ENCODE results near the gene CTDNEP1.

DNA sequence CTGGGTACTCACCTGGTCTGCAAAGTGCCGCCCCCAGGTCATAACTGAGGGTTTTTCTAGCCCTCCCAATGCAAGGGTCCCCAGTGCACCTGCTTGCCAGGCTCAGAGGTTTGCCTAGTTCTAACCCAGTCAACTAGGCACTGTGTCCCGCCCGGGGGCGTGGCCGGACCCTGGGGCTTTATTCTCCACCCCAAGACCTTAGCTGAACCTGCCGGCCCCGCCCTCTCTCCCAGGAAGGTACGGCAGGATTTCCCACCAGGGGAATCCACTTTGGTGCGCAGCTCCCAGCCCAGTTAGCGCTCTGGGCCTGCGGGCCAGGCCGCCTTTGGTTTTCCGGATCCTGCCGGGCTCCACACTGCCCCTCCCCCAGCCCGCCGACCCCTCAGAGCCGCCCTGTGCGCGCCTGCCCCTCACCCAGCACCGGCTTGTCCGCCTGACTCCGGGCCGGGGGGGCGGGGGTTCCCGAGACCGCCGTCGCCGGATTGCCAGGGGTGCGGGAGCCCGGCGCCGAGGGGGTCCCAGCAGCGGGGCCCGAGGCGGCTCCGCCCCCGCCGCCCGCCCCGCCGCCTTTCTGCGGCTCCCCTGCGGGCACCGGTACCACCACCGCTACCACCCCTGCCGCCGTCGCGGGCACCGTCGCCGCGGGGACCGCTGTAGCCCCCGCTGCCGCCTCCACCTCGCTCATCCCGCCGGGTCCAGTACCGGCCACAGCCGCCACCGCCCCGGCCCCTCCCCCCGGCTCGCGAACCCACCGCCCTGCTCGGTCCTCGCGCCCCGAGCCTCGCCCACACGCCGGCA is 42.5 kb upstream of the CTDNEP1 start:
- TF ChIP-seq CTCF (IDR thresholded peaks at IDR 0.05) (no peak), POLR2AphosphoS5 (IDR thresholded peaks at IDR 0.05; ENCODE audit: low read depth, low read length) (no peak), TCF7L2 (IDR thresholded peaks at IDR 0.05; ENCODE audit: low read depth, low read length) (no peak), SIN3A (IDR thresholded peaks at IDR 0.05; ENCODE audit: borderline replicate concordance, insufficient read depth, low read depth, low read length) (no peak)
- TF ChIP-seq, protein P1, sequence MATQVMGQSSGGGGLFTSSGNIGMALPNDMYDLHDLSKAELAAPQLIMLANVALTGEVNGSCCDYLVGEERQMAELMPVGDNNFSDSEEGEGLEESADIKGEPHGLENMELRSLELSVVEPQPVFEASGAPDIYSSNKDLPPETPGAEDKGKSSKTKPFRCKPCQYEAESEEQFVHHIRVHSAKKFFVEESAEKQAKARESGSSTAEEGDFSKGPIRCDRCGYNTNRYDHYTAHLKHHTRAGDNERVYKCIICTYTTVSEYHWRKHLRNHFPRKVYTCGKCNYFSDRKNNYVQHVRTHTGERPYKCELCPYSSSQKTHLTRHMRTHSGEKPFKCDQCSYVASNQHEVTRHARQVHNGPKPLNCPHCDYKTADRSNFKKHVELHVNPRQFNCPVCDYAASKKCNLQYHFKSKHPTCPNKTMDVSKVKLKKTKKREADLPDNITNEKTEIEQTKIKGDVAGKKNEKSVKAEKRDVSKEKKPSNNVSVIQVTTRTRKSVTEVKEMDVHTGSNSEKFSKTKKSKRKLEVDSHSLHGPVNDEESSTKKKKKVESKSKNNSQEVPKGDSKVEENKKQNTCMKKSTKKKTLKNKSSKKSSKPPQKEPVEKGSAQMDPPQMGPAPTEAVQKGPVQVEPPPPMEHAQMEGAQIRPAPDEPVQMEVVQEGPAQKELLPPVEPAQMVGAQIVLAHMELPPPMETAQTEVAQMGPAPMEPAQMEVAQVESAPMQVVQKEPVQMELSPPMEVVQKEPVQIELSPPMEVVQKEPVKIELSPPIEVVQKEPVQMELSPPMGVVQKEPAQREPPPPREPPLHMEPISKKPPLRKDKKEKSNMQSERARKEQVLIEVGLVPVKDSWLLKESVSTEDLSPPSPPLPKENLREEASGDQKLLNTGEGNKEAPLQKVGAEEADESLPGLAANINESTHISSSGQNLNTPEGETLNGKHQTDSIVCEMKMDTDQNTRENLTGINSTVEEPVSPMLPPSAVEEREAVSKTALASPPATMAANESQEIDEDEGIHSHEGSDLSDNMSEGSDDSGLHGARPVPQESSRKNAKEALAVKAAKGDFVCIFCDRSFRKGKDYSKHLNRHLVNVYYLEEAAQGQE (IDR thresholded peaks at IDR 0.05; ENCODE audit: insufficient read depth in 1 of 2, low read depth in 2 of 2, low read length in 1 of 2): no peak
